Caco-2 (cell line): ENCODE data around the gene ANKDD1B. TPM values are rescaled to one million over a fixed set of nuclear protein-coding genes. Genes with fewer than 3 reads are reported as not detected.

Experiments used
- BruUV-seq: library from RNA; stranded (reverse); fragments of 400-500 nt; replicated peaks from 2 replicates; lab custom pipeline; 2021; lab: Mats Ljungman, UMichigan
- CTCF ChIA-PET: fragments of 300-600 bp; sonication (Branson Sonifier 250); formaldehyde crosslinking; loops from one replicate; lab custom pipeline; 2022; ENCODE audit warnings: antibody characterized with exemption; lab: Charles Lee
- POLR2A ChIA-PET: fragments of 300-600 bp; sonication (Branson Sonifier 250); formaldehyde crosslinking; loops from one replicate; lab custom pipeline; 2022; ENCODE audit warnings: antibody characterized with exemption; lab: Charles Lee
- DNase-seq, 2 experiments: peaks; one replicate each; pipeline versions ENCODE4 v3.0.0 to v3.0.0-alpha.2; 2020 to 2022
- H3K27me3 ChIP-seq: replicated peaks from 2 replicates; pipeline ENCODE4 v1.6.0; 2011; ENCODE audit warnings: low read length; ENCODE audit not compliant: control insufficient read depth, insufficient read depth
- H3K36me3 ChIP-seq: 2 replicates; pipeline ENCODE4 v1.5.1; 2011; ENCODE audit warnings: low read length; ENCODE audit not compliant: control insufficient read depth, insufficient read depth
- H3K4me1 ChIP-seq: fragments of 250-450 bp; sonication (Bioruptor Pico); 2 replicates; pipeline ENCODE4 v1.5.1; 2020; ENCODE audit warnings: mild to moderate bottlenecking
- H3K4me3 ChIP-seq: 2 replicates; pipeline ENCODE4 v1.5.1; 2011; ENCODE audit warnings: low read depth, mild to moderate bottlenecking, control low read depth, low read length
- H3K9me3 ChIP-seq: fragments of 250-450 bp; sonication (Bioruptor Pico); 2 replicates; pipeline ENCODE4 v1.5.1; 2020; ENCODE audit warnings: mild to moderate bottlenecking, moderate library complexity
- H3K27ac Mint-ChIP-seq: one replicate; pipeline ENCODE4 v1.8.0; 2022; ENCODE audit warnings: mixed read lengths; ENCODE audit not compliant: unreplicated experiment
- H3K27me3 Mint-ChIP-seq: one replicate; pipeline ENCODE4 v1.8.0; 2022; ENCODE audit warnings: mixed read lengths; ENCODE audit not compliant: insufficient read depth, unreplicated experiment
- H3K36me3 Mint-ChIP-seq: one replicate; pipeline ENCODE4 v1.8.0; 2022; ENCODE audit warnings: mild to moderate bottlenecking, mixed read lengths; ENCODE audit not compliant: insufficient read depth, unreplicated experiment
- H3K4me1 Mint-ChIP-seq: one replicate; pipeline ENCODE4 v1.8.0; 2022; ENCODE audit warnings: low read depth, mixed read lengths; ENCODE audit not compliant: unreplicated experiment
- H3K4me3 Mint-ChIP-seq: one replicate; pipeline ENCODE4 v1.8.0; 2022; ENCODE audit warnings: mild to moderate bottlenecking, moderate library complexity, mixed read lengths; ENCODE audit not compliant: unreplicated experiment
- H3K9me3 Mint-ChIP-seq: one replicate; pipeline ENCODE4 v1.8.0; 2022; ENCODE audit warnings: mixed read lengths; ENCODE audit not compliant: unreplicated experiment
- intact Hi-C: fragments of 100-400 bp; cut with micrococcal nuclease; formaldehyde crosslinking; loops from one replicate; pipeline ENCODE4 v1.10.0; 2022; ENCODE audit not compliant: unreplicated experiment
- total RNA-seq: library from RNA; stranded (reverse); gene quantifications from 2 replicates; pipeline ENCODE4 v1.2.3, GENCODE V29; 2022
- TF ChIP-seq, protein P1 (sequence below), 2 experiments: fragments of 200-600 bp in 1 of 2; IDR thresholded peaks; 1 replicate in 1 of 2; 2 replicates in 1 of 2; pipeline versions ENCODE4 v1.5.1 to v1.8.0; 2011 to 2022; ENCODE audit warnings: antibody characterized with exemption in 1 of 2, control low read depth in 1 of 2, inconsistent platforms in 1 of 2, low read depth in 1 of 2, low read length in 1 of 2, mild to moderate bottlenecking in 1 of 2, moderate library complexity in 1 of 2; ENCODE audit not compliant: insufficient read depth in 1 of 2, severe bottlenecking in 1 of 2, unreplicated experiment in 1 of 2

ANKDD1B gene
- total RNA-seq, 1 experiment from 2014 or later = 0.88 TPM

DNA sequence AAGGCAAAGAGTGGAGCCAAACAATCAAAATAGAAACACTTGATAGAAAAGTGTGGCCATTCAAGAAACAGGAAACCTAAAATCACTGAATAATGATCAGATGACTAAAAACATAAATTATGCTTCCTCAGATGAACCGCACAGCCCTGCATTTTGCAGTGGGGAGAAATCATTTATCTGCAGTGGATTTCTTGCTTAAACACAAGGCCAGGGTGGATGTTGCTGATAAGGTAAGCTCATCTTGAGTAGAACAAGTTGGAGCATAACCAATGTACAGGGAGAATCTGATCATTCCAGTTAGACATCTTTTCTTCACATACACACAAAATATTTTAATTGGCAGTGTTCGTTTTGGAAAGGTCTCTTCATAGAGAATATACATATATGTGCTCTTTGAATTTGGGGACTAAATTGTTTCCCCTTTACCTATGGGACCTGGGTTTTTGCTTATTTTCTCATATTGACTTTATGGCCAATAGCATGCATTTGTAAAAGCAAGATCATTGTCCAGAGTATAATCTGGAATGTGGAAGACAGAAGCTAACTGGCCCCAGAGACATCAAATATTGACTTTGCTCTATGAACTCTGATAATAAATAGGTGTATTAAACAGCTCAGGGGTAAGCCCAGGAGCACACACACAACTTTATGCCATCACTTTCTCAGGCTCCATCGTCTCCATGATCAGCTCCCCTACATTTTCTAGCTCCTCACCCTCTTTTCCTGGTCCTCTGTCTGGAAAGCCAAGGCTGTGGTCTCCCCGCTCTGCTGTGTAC is 9.1 kb downstream of the ANKDD1B start:
- H3K27me3 Mint-ChIP-seq = no peaks in the 10 kb centered on the region
- H3K4me3 ChIP-seq = no peak overlapping the region
- H3K4me1 ChIP-seq = peaks cover 93% of the 10 kb centered on the region
- H3K27ac Mint-ChIP-seq = peak overlapping the region; percentile 9
- H3K36me3 ChIP-seq = no peaks in the 10 kb centered on the region
- ChIA-PET CTCF (interaction anchor here (1.0 kb wide), 1 partner anchor 47 kb away, joined by 4 read pairs; no protein-coding TSS in a partner anchor), POLR2A (interaction anchor here (0.9 kb wide), 1 partner anchor 9 kb away, joined by 3 read pairs; no protein-coding TSS in a partner anchor)
- H3K36me3 Mint-ChIP-seq = no peaks in the 10 kb centered on the region
- peak overlapping the region; percentile 23 for H3K4me3 Mint-ChIP-seq
- peak in 1 of 2 experiments; percentile 24 for DNase-seq
- TF ChIP-seq, protein P1, sequence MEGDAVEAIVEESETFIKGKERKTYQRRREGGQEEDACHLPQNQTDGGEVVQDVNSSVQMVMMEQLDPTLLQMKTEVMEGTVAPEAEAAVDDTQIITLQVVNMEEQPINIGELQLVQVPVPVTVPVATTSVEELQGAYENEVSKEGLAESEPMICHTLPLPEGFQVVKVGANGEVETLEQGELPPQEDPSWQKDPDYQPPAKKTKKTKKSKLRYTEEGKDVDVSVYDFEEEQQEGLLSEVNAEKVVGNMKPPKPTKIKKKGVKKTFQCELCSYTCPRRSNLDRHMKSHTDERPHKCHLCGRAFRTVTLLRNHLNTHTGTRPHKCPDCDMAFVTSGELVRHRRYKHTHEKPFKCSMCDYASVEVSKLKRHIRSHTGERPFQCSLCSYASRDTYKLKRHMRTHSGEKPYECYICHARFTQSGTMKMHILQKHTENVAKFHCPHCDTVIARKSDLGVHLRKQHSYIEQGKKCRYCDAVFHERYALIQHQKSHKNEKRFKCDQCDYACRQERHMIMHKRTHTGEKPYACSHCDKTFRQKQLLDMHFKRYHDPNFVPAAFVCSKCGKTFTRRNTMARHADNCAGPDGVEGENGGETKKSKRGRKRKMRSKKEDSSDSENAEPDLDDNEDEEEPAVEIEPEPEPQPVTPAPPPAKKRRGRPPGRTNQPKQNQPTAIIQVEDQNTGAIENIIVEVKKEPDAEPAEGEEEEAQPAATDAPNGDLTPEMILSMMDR (IDR thresholded peaks at IDR 0.05; ENCODE audit: insufficient read depth in 1 of 2, low read depth in 1 of 2, low read length in 1 of 2, severe bottlenecking in 1 of 2, unreplicated experiment in 1 of 2) = no peak
- H3K4me1 Mint-ChIP-seq = peaks cover 58% of the 10 kb centered on the region
- H3K27me3 ChIP-seq = no peaks in the 10 kb centered on the region
- intact Hi-C loops = loop anchor here (1.0 kb wide), 1 partner anchor 9 kb away; the partner anchor contains the start of gene ANKDD1B
- H3K9me3 Mint-ChIP-seq = no peaks in the 10 kb centered on the region
- no TSS peak for BruUV-seq
- H3K9me3 ChIP-seq = no peaks in the 10 kb centered on the region

DNA sequence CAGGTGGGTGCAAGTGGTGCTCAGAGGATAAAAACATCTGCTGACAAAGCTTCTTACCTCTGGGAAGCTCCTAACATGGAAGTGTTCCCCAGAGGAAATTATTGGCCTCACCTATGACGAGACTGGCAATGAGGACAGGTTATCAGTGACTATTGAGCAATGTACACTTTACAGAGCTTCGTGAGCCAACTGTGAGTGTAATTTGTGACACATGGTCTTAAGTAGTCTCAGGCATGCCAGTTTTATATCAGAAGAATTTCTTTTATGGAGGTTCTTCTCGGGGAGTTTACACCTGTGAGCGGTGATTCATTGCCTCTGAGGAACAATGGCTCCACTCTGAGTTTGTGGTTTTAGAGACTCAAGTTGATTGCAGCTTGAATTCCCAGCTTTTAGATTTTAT is 11.3 kb downstream of the ANKDD1B start:
- no peaks in the 10 kb centered on the region for H3K36me3 ChIP-seq
- H3K4me1 Mint-ChIP-seq = peaks cover 39% of the 10 kb centered on the region
- no peak overlapping the region for H3K4me3 ChIP-seq
- peaks cover 71% of the 10 kb centered on the region for H3K4me1 ChIP-seq
- intact Hi-C loops = no loop called here
- TF ChIP-seq, protein P1 (IDR thresholded peaks at IDR 0.05; ENCODE audit: insufficient read depth in 1 of 2, low read depth in 1 of 2, low read length in 1 of 2, severe bottlenecking in 1 of 2, unreplicated experiment in 1 of 2) = no peak
- H3K27me3 Mint-ChIP-seq = no peaks in the 10 kb centered on the region
- H3K9me3 ChIP-seq = no peaks in the 10 kb centered on the region
- ChIA-PET CTCF (no interaction called here), POLR2A (interaction anchor here (0.5 to 0.9 kb wide), 2 partner anchors 111 to 286 kb away, joined by 3 to 18 read pairs; partner anchors contain the start of genes CERT1 and POLK)
- no peaks in the 10 kb centered on the region for H3K27me3 ChIP-seq
- no peaks in the 10 kb centered on the region for H3K36me3 Mint-ChIP-seq
- BruUV-seq = no TSS peak
- DNase-seq = peak; percentile 59 to 77
- H3K9me3 Mint-ChIP-seq = no peaks in the 10 kb centered on the region
- H3K4me3 Mint-ChIP-seq = no peak overlapping the region
- peak overlapping the region; percentile 61 for H3K27ac Mint-ChIP-seq

DNA sequence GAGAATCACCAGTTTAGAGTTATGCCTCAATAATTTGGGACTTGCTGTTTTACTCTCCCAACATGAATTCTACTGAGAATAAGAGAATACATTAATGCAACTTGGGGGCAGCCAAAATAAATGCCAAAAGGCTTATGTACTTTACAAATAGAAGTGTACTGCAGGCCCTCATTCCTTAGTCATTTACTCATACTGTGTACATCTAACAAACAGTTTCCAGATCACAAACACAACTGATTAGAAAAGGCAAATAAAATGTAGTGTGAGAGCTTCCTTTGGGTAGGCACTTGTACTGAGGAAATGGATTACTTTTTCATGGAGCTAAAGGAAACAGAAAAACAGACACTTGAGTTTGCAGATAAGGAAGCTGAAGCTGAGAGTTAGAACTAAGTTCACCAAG is 12.6 kb downstream of the ANKDD1B start:
- Mint-ChIP-seq H3K4me3 (no peak overlapping the region), H3K27ac (peak overlapping the region; percentile 58), H3K27me3 (no peaks in the 10 kb centered on the region), H3K9me3 (no peaks in the 10 kb centered on the region), H3K36me3 (no peaks in the 10 kb centered on the region), H3K4me1 (peaks cover 33% of the 10 kb centered on the region)
- Histone ChIP-seq H3K9me3 (no peaks in the 10 kb centered on the region), H3K4me3 (no peak overlapping the region), H3K4me1 (peaks cover 58% of the 10 kb centered on the region), H3K27me3 (no peaks in the 10 kb centered on the region), H3K36me3 (no peaks in the 10 kb centered on the region)
- TF ChIP-seq, protein P1 (IDR thresholded peaks at IDR 0.05; ENCODE audit: insufficient read depth in 1 of 2, low read depth in 1 of 2, low read length in 1 of 2, severe bottlenecking in 1 of 2, unreplicated experiment in 1 of 2) = no peak
- ChIA-PET CTCF (no interaction called here), POLR2A (no interaction called here)
- intact Hi-C loops = no loop called here
- BruUV-seq = no TSS peak
- DNase-seq = no peak
